ENCODE results near the gene EIF1AD.

EIF1AD gene

DNA sequence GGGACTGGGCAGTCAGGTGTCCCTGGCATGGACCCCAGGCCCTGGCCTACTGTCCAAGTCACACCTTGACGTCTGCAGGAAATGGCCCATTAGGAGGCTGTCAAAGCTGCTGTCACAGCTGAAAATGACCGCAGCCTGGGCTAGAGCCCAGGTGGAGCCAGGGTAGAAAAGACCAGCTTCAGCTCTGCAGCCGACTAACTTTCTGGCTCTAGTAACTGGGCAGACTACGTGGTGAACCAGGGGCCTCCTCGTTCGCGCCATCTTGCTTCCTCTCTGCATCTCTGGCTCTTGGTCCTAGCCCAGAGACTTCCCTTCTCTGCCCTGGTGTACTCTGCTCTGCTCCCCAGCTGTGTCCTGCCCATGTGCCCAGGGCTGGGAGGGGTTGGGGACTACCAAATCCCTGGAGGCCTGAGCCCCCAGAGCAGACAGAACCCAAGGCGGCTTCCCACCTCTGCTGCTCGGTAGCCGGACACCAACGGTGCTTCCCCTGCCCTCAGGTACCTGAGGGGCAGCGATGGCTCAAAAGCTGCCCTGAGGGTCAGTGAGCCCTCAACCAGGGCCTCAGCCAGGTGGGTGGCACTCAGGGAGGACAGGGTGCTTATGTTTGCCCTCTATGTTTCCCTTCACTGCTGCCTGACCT is 20.7 kb downstream of the EIF1AD start:
- TF ChIP-seq POLR2AphosphoS5 (IDR thresholded peaks at IDR 0.05; ENCODE audit: low read depth, low read length) (no peak), SIN3A (IDR thresholded peaks at IDR 0.05; ENCODE audit: borderline replicate concordance, insufficient read depth, low read length) (no peak), FOXP2 (optimal IDR thresholded peaks at IDR 0.05; ENCODE audit: borderline replicate concordance, extremely low read depth, extremely low read length, insufficient read depth) (no peak), TAF1 (IDR thresholded peaks at IDR 0.05; ENCODE audit: borderline replicate concordance, insufficient read depth, low read length) (no peak)
- TF ChIP-seq, protein P1, sequence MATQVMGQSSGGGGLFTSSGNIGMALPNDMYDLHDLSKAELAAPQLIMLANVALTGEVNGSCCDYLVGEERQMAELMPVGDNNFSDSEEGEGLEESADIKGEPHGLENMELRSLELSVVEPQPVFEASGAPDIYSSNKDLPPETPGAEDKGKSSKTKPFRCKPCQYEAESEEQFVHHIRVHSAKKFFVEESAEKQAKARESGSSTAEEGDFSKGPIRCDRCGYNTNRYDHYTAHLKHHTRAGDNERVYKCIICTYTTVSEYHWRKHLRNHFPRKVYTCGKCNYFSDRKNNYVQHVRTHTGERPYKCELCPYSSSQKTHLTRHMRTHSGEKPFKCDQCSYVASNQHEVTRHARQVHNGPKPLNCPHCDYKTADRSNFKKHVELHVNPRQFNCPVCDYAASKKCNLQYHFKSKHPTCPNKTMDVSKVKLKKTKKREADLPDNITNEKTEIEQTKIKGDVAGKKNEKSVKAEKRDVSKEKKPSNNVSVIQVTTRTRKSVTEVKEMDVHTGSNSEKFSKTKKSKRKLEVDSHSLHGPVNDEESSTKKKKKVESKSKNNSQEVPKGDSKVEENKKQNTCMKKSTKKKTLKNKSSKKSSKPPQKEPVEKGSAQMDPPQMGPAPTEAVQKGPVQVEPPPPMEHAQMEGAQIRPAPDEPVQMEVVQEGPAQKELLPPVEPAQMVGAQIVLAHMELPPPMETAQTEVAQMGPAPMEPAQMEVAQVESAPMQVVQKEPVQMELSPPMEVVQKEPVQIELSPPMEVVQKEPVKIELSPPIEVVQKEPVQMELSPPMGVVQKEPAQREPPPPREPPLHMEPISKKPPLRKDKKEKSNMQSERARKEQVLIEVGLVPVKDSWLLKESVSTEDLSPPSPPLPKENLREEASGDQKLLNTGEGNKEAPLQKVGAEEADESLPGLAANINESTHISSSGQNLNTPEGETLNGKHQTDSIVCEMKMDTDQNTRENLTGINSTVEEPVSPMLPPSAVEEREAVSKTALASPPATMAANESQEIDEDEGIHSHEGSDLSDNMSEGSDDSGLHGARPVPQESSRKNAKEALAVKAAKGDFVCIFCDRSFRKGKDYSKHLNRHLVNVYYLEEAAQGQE (IDR thresholded peaks at IDR 0.05; ENCODE audit: insufficient read depth in 1 of 2, low read depth in 2 of 2, low read length in 2 of 2) = no peak

DNA sequence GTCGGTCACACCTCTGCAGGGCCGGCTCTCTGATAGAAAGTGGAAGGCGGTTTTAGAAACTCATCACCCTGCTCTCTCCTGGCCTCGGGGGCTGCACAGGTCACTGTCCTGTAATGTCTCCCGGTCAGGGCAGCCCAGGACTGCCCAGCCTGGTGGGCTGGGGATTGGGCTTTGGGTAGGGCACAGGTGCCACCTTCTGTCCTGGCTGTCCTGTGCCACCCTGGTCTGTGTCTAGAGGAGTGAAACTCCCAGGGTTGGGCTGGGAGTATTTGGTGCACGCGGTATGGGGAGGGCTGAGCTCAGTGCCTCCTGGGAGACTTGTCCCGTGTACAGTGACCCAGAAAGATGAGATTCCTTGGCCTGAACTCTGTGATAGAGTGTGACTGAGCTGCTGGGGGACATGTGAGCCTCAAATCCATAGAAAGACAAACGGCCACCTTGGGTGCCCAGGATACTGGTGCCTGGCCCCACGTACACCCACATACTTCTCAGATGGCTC is 22.6 kb downstream of the EIF1AD start:
- TF ChIP-seq, protein P1 (IDR thresholded peaks at IDR 0.05; ENCODE audit: insufficient read depth in 1 of 2, low read depth in 2 of 2, low read length in 2 of 2) = no peak
- TF ChIP-seq TAF1 (IDR thresholded peaks at IDR 0.05; ENCODE audit: borderline replicate concordance, insufficient read depth, low read length) = no peak
- no peak for TF ChIP-seq FOXP2 (optimal IDR thresholded peaks at IDR 0.05; ENCODE audit: borderline replicate concordance, extremely low read depth, extremely low read length, insufficient read depth)
- TF ChIP-seq SIN3A (IDR thresholded peaks at IDR 0.05; ENCODE audit: borderline replicate concordance, insufficient read depth, low read length) = no peak
- no peak for TF ChIP-seq POLR2AphosphoS5 (IDR thresholded peaks at IDR 0.05; ENCODE audit: low read depth, low read length)

GRCh38 chr11:65978391-65979238 is 23.3 kb downstream of the EIF1AD start:
- TF ChIP-seq SIN3A (IDR thresholded peaks at IDR 0.05; ENCODE audit: borderline replicate concordance, insufficient read depth, low read length) = no peak

DNA sequence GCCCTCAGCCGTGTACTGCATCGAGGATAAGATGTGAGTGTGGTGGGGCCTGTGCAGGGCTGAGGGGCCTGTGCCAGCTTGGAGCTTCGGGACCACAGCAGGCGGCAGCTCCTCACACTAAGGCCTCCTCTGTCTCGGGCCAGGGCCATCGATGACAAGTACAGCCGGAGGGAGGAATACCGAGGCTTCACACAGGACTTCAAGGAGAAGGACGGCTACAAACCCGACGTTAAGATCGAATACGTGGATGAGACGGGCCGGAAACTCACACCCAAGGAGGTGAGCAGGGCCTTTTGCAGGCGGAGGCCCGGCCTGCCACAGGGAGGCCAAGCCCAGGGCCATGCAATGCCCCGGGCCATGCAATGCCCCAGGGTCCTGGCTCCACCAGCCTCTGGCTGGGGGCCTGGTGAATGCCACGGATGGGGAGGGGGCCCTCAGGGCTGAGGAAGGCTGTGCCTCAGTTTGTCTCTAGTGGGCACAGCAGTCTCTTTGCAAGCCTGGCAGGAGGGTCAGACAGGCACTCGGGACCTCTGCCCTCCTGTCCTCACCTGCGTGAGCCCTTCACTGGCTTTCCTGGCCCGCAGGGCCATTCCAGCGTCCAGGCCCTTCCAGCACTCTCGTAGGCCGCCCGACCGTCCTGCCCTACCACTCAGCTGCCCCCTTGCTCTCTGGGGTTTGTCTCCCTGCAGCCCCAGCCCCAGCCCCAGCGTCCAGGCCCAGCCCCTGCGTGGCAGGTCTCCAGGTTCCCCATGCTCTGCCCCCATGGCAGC is 24.2 kb downstream of the EIF1AD start:
- TF ChIP-seq, protein P1 (IDR thresholded peaks at IDR 0.05; ENCODE audit: insufficient read depth in 1 of 2, low read depth in 2 of 2, low read length in 2 of 2) = no peak
- TF ChIP-seq SIN3A (IDR thresholded peaks at IDR 0.05; ENCODE audit: borderline replicate concordance, insufficient read depth, low read length) (no peak), TAF1 (IDR thresholded peaks at IDR 0.05; ENCODE audit: borderline replicate concordance, insufficient read depth, low read length) (no peak), POLR2AphosphoS5 (IDR thresholded peaks at IDR 0.05; ENCODE audit: low read depth, low read length) (no peak), FOXP2 (optimal IDR thresholded peaks at IDR 0.05; ENCODE audit: borderline replicate concordance, extremely low read depth, extremely low read length, insufficient read depth) (no peak)
